ENCODE measurements around the gene EDC3.

Gene EDC3

DNA sequence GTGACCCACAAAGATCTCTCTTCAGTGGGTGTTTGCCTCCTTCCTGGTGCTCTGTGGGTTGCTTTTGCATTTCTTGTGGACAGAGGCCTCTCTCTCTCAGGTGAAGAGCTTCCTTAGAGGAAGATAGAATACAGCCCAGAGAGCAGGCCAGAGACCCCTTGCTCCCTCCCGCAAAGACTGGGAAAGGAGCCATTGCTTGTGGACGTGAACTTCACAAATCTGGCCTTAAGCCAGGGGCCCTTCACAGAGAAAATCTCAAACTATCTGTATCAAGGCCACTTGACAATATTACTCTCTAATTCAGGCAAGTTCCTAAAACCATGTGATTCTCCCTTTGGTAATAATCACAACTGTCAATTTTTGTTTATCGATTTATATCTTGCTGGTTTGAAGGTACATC, 110.6 kb downstream of the EDC3 start:
- Histone ChIP-seq H3K27me3 (ENCODE audit: insufficient read depth, low read depth) (no peaks in the 10 kb centered on the region), H3K4me1 (ENCODE audit: low read depth, poor library complexity, severe bottlenecking) (no peaks in the 10 kb centered on the region), H3K4me3 (IDR thresholded peaks at IDR 0.05; ENCODE audit: insufficient read depth, low read depth, low read length) (no peak overlapping the region), H2AFZ (ENCODE audit: low read depth) (no peak overlapping the region), H4K20me1 (ENCODE audit: insufficient read depth) (no peaks in the 10 kb centered on the region), H3K79me2 (ENCODE audit: insufficient read depth, low read depth) (peaks cover 16% of the 10 kb centered on the region; the same call in 1 of the 2 replicates), H3K27ac (no peak overlapping the region), H3K4me2 (no peak overlapping the region), H3K36me3 (ENCODE audit: insufficient read depth) (no peaks in the 10 kb centered on the region; the same call in 1 of the 2 replicates), H3K9ac (no peak overlapping the region)
- TF ChIP-seq, protein P1, sequence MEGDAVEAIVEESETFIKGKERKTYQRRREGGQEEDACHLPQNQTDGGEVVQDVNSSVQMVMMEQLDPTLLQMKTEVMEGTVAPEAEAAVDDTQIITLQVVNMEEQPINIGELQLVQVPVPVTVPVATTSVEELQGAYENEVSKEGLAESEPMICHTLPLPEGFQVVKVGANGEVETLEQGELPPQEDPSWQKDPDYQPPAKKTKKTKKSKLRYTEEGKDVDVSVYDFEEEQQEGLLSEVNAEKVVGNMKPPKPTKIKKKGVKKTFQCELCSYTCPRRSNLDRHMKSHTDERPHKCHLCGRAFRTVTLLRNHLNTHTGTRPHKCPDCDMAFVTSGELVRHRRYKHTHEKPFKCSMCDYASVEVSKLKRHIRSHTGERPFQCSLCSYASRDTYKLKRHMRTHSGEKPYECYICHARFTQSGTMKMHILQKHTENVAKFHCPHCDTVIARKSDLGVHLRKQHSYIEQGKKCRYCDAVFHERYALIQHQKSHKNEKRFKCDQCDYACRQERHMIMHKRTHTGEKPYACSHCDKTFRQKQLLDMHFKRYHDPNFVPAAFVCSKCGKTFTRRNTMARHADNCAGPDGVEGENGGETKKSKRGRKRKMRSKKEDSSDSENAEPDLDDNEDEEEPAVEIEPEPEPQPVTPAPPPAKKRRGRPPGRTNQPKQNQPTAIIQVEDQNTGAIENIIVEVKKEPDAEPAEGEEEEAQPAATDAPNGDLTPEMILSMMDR (conservative IDR thresholded peaks at IDR 0.05; ENCODE audit: low read depth, low read length): no peak

DNA sequence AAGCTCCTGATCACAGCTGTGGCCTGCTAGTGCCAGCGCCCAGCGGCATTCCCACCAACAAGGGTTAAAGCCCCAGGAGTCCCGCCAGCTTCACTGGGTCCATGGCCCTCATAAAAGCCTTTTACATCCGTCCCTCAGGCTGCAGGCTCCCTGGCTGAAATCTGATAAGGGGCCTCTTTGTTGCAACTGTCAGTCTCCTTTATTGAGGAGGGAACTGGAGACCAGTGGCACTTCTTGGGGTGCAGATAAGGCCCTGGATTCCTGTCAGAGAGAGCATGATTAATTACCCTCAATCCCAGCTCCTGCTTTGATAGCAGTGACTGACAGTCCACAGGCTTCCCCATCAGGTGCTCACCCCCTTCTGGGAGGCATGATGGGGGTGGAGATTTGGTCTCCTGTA, 111.0 kb downstream of the EDC3 start:
- Histone ChIP-seq H3K4me3 (IDR thresholded peaks at IDR 0.05; ENCODE audit: insufficient read depth, low read depth, low read length) (no peak overlapping the region), H3K4me2 (no peak overlapping the region), H3K9ac (no peak overlapping the region), H3K27me3 (ENCODE audit: insufficient read depth, low read depth) (no peaks in the 10 kb centered on the region), H3K36me3 (ENCODE audit: insufficient read depth) (no peaks in the 10 kb centered on the region), H3K27ac (no peak overlapping the region), H3K4me1 (ENCODE audit: low read depth, poor library complexity, severe bottlenecking) (no peaks in the 10 kb centered on the region), H3K79me2 (ENCODE audit: insufficient read depth, low read depth) (peaks cover 16% of the 10 kb centered on the region; the same call in 1 of the 2 replicates), H4K20me1 (ENCODE audit: insufficient read depth) (no peaks in the 10 kb centered on the region), H2AFZ (ENCODE audit: low read depth) (no peak overlapping the region)
- TF ChIP-seq, protein P1 (conservative IDR thresholded peaks at IDR 0.05; ENCODE audit: low read depth, low read length): no peak

DNA sequence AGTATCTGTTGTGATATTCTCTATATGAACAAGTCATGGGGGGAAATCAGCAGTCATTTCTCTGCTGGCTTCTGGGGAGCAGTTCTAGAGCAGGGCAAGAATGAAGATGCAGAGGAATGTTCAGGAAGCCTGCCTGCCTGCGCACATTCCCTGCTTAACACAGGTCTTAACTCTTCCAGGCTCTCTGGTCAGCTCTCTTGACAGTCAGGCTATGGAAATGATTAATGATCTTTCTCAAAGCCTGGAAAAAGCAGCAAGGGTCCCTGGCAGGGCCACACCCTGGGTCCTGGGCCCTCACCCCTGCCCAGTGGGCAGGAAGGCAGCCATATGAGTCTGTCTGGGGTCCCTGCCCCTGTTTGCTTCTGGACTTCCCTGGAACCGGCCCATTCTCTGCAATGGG, 111.6 kb downstream of the EDC3 start:
- H3K36me3 ChIP-seq (ENCODE audit: insufficient read depth): no peaks in the 10 kb centered on the region

More for the DNA sequence above, 111.6 kb downstream of the EDC3 start:
- Histone ChIP-seq H3K27ac (no peak overlapping the region), H3K79me2 (ENCODE audit: insufficient read depth, low read depth) (peaks cover 16% of the 10 kb centered on the region; the same call in 1 of the 2 replicates), H2AFZ (ENCODE audit: low read depth) (no peak overlapping the region), H4K20me1 (ENCODE audit: insufficient read depth) (no peaks in the 10 kb centered on the region), H3K4me3 (IDR thresholded peaks at IDR 0.05; ENCODE audit: insufficient read depth, low read depth, low read length) (no peak overlapping the region), H3K27me3 (ENCODE audit: insufficient read depth, low read depth) (no peaks in the 10 kb centered on the region), H3K4me1 (ENCODE audit: low read depth, poor library complexity, severe bottlenecking) (no peaks in the 10 kb centered on the region), H3K4me2 (no peak overlapping the region), H3K9ac (no peak overlapping the region)
- TF ChIP-seq, protein P1 (conservative IDR thresholded peaks at IDR 0.05; ENCODE audit: low read depth, low read length): no peak

Measured in KMS-11 (cell line).